ENCODE results near the gene RPH3AL. TPM values are rescaled to one million over a fixed set of nuclear protein-coding genes. Genes with fewer than 3 reads are reported as not detected.

The RPH3AL gene
- total and polyA plus RNA-seq, 2 donors from 2014 or later, result 18.1 to 55.9 TPM

GRCh38 chr17:330993-331701 is 21.5 kb downstream of the RPH3AL start:
- H3K9me3 ChIP-seq (ENCODE audit: control insufficient read depth in 2 of 3, insufficient read depth in 1 of 3, low read length in 3 of 3), result no peaks in the 10 kb centered on the region
- FAIRE-seq (no peak), DNase-seq (peak in 3 of 5 donors; percentile 65 to 86 (median 70))
- intact Hi-C loops (cut with DNase I), result no loop called here
- H3K9ac ChIP-seq (ENCODE audit: low read length in 3 of 3), result no peak overlapping the region
- peak overlapping the region in 1 of 2 donors; percentile 81 for H3K27ac ChIP-seq (ENCODE audit: low read depth in 2 of 2, low read length in 2 of 2)
- H3K4me3 ChIP-seq (ENCODE audit: low read length in 3 of 3), result no peak overlapping the region
- no peaks in the 10 kb centered on the region for H3K27me3 ChIP-seq (ENCODE audit: control insufficient read depth, insufficient read depth, low read length)
- no peak for TF ChIP-seq CTCF (IDR thresholded peaks at IDR 0.05; ENCODE audit: borderline replicate concordance, extremely low read depth, insufficient read depth)
- no peaks in the 10 kb centered on the region for H3K36me3 ChIP-seq (ENCODE audit: control insufficient read depth in 2 of 3, insufficient read depth in 3 of 3, low read length in 3 of 3)
- H3K4me1 ChIP-seq (ENCODE audit: control insufficient read depth in 2 of 3, insufficient read depth in 2 of 3, low read depth in 1 of 3, low read length in 3 of 3), result peaks cover 0 to 22% (median 3%) of the 10 kb centered on the region in 3 donors

- FAIRE-seq, result no peak
- DNase-seq, result peak in 1 of 5 donors; percentile 37
- no peaks in the 10 kb centered on the region for H3K27me3 ChIP-seq (ENCODE audit: control insufficient read depth, insufficient read depth, low read length)
- H3K9me3 ChIP-seq (ENCODE audit: control insufficient read depth in 2 of 3, insufficient read depth in 1 of 3, low read length in 3 of 3), result no peaks in the 10 kb centered on the region
- TF ChIP-seq CTCF (IDR thresholded peaks at IDR 0.05; ENCODE audit: borderline replicate concordance, extremely low read depth, insufficient read depth), result no peak
- H3K36me3 ChIP-seq (ENCODE audit: control insufficient read depth in 2 of 3, insufficient read depth in 3 of 3, low read length in 3 of 3), result no peaks in the 10 kb centered on the region
- no peak overlapping the region for H3K9ac ChIP-seq (ENCODE audit: low read length in 3 of 3)
- H3K27ac ChIP-seq (ENCODE audit: low read depth in 2 of 2, low read length in 2 of 2), result no peak overlapping the region
- no peak overlapping the region for H3K4me3 ChIP-seq (ENCODE audit: low read length in 3 of 3)
- peaks cover 0 to 13% (median 3%) of the 10 kb centered on the region in 3 donors for H3K4me1 ChIP-seq (ENCODE audit: control insufficient read depth in 2 of 3, insufficient read depth in 2 of 3, low read depth in 1 of 3, low read length in 3 of 3)
- intact Hi-C loops (cut with DNase I), result no loop called here
These were observed 22.7 kb downstream of the RPH3AL start for GRCh38 chr17:329784-330420.

GRCh38 chr17:327971-328370 is 24.6 kb downstream of the RPH3AL start:
- FAIRE-seq, result no peak
- peak in 1 of 5 donors; percentile 57 for DNase-seq

More at GRCh38 chr17:327971-328370, 24.6 kb downstream of the RPH3AL start:
- H3K36me3 ChIP-seq (ENCODE audit: control insufficient read depth in 2 of 3, insufficient read depth in 3 of 3, low read length in 3 of 3), result no peaks in the 10 kb centered on the region
- H3K9ac ChIP-seq (ENCODE audit: low read length in 3 of 3), result no peak overlapping the region
- intact Hi-C loops (cut with DNase I), result no loop called here
- TF ChIP-seq CTCF (IDR thresholded peaks at IDR 0.05; ENCODE audit: borderline replicate concordance, extremely low read depth, insufficient read depth), result no peak
- H3K27ac ChIP-seq (ENCODE audit: low read depth in 2 of 2, low read length in 2 of 2), result no peak overlapping the region
- no peak overlapping the region for H3K4me3 ChIP-seq (ENCODE audit: low read length in 3 of 3)
- H3K9me3 ChIP-seq (ENCODE audit: control insufficient read depth in 2 of 3, insufficient read depth in 1 of 3, low read length in 3 of 3), result no peaks in the 10 kb centered on the region
- H3K27me3 ChIP-seq (ENCODE audit: control insufficient read depth, insufficient read depth, low read length), result no peaks in the 10 kb centered on the region
- peaks cover 0 to 9% (median 0%) of the 10 kb centered on the region in 3 donors for H3K4me1 ChIP-seq (ENCODE audit: control insufficient read depth in 2 of 3, insufficient read depth in 2 of 3, low read depth in 1 of 3, low read length in 3 of 3)
